Globus pallidus (tissue), 1 donor: Measurements from ENCODE around the gene COLEC12.

ENCODE experiments used
- DNase-seq: peaks from one replicate; pipeline ENCODE4 v3.0.0-alpha.2; 2015; ENCODE audit warnings: low spot score

COLEC12 gene

GRCh38 chr18:473802-474201 is 26.7 kb downstream of the COLEC12 start:
- DNase-seq = no peak

GRCh38 chr18:471716-472115 is 28.8 kb downstream of the COLEC12 start:
- no peak for DNase-seq

- DNase-seq = no peak
Observed at GRCh38 chr18:470661-471501, 29.6 kb downstream of the COLEC12 start.

GRCh38 chr18:468955-469790 is 31.3 kb downstream of the COLEC12 start:
- no peak for DNase-seq

- DNase-seq = no peak
Observed at GRCh38 chr18:463827-464541, 36.5 kb downstream of the COLEC12 start.

GRCh38 chr18:463403-463802 is 37.1 kb downstream of the COLEC12 start:
- no peak for DNase-seq

GRCh38 chr18:461762-462161 is 38.7 kb downstream of the COLEC12 start:
- DNase-seq = no peak

GRCh38 chr18:460791-461190 is 39.7 kb downstream of the COLEC12 start:
- no peak for DNase-seq

- DNase-seq = no peak
Observed at GRCh38 chr18:459814-460593, 40.5 kb downstream of the COLEC12 start.

GRCh38 chr18:457521-458412 is 42.7 kb downstream of the COLEC12 start:
- no peak for DNase-seq

- DNase-seq = no peak
Observed at GRCh38 chr18:457140-457519, 43.4 kb downstream of the COLEC12 start.

- no peak for DNase-seq
Observed at GRCh38 chr18:456361-457139, 44.0 kb downstream of the COLEC12 start.

- DNase-seq = no peak
Observed at GRCh38 chr18:453400-453799, 47.1 kb downstream of the COLEC12 start.

GRCh38 chr18:452816-453215 is 47.7 kb downstream of the COLEC12 start:
- DNase-seq = no peak

GRCh38 chr18:449374-449773 is 51.1 kb downstream of the COLEC12 start:
- no peak for DNase-seq

- DNase-seq = no peak
Observed at GRCh38 chr18:448116-448790, 52.2 kb downstream of the COLEC12 start.

- no peak for DNase-seq
Observed at GRCh38 chr18:446941-447560, 53.5 kb downstream of the COLEC12 start.

- no peak for DNase-seq
Observed at GRCh38 chr18:445055-445454, 55.4 kb downstream of the COLEC12 start.

GRCh38 chr18:438571-438970 is 61.9 kb downstream of the COLEC12 start:
- DNase-seq = no peak
